GM18520 (cell line): ENCODE data around the gene THTPA.
A peak's percentile ranks its signal among the peaks of the same experiment; 100 is the strongest.
"Not testable (repeated sequence)": the region's sequence is repeated elsewhere in the genome, so short reads cannot be mapped to it uniquely, and the experiment has no call there.

Experiments
- ATAC-seq: cut with Tn5 transposase; IDR thresholded peaks from one replicate; pipeline ENCODE4 v1.9.1; 2021; ENCODE audit not compliant: unreplicated experiment

The THTPA gene

GRCh38 chr14:23580152-23580926, 24.3 kb downstream of the THTPA start:
- no peak for ATAC-seq

GRCh38 chr14:23580948-23581281, 24.8 kb downstream of the THTPA start:
- ATAC-seq, result no peak

- no peak for ATAC-seq
These were observed 27.1 kb downstream of the THTPA start for GRCh38 chr14:23582906-23583760.

GRCh38 chr14:23583761-23584526, 27.9 kb downstream of the THTPA start:
- not testable (repeated sequence) for ATAC-seq

- not testable (repeated sequence) for ATAC-seq
These were observed 28.6 kb downstream of the THTPA start for GRCh38 chr14:23584527-23585203.

GRCh38 chr14:23588884-23589598, 33.0 kb downstream of the THTPA start:
- peak; percentile 71 for ATAC-seq

- ATAC-seq, result no peak
These were observed 33.5 kb downstream of the THTPA start for GRCh38 chr14:23589606-23590005.

GRCh38 chr14:23590198-23590597, 34.1 kb downstream of the THTPA start:
- ATAC-seq, result no peak

- not testable (repeated sequence) for ATAC-seq
These were observed 38.1 kb downstream of the THTPA start for GRCh38 chr14:23594191-23594590.

GRCh38 chr14:23600322-23600707, 44.2 kb downstream of the THTPA start:
- no peak for ATAC-seq

- ATAC-seq, result no peak
These were observed 44.7 kb downstream of the THTPA start for GRCh38 chr14:23600806-23601205.

- no peak for ATAC-seq
These were observed 45.4 kb downstream of the THTPA start for GRCh38 chr14:23601424-23601823.

GRCh38 chr14:23601845-23602180, 45.7 kb downstream of the THTPA start:
- no peak for ATAC-seq

GRCh38 chr14:23602181-23603095, 46.4 kb downstream of the THTPA start:
- no peak for ATAC-seq

- ATAC-seq, result no peak
These were observed 47.0 kb downstream of the THTPA start for GRCh38 chr14:23603103-23603502.

- no peak for ATAC-seq
These were observed 48.1 kb downstream of the THTPA start for GRCh38 chr14:23604148-23604547.

- no peak for ATAC-seq
These were observed 48.7 kb downstream of the THTPA start for GRCh38 chr14:23604675-23605170.

GRCh38 chr14:23605931-23606585, 50.0 kb downstream of the THTPA start:
- peak; percentile 86 for ATAC-seq

- no peak for ATAC-seq
These were observed 52.4 kb downstream of the THTPA start for GRCh38 chr14:23608454-23608853.
